ENCODE measurements around the gene KIF9.
"Not testable (repeated sequence)": the region's sequence is repeated elsewhere in the genome, so short reads cannot be mapped to it uniquely, and the experiment has no call there.

KIF9 gene

DNA sequence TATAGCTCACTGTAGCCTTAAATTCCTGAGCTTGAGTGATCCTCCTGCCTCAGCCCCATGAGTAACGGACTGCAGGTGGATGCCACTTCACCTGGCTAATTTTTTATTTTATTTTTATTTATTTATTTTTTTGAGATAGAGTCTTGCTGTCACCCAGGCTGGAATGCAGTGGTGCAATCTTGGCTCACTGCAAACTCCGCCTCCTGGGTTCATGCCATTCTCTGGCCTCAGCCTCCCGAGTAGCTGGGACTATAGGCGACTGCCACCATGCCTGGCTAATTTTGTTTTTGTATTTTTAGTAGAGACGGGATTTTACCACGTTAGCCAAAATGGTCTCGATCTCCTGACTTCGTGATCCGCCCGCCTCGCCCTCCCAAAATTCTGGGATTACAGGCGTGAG, 102.6 kb downstream of the KIF9 start:
- not testable (repeated sequence) for DNase-seq

All from inflammatory macrophage treated with lipopolysaccharide for 4 hours (primary cell).